GM12878 (cell line): ENCODE data around the gene TTLL11.

Source experiments
- BRCA1 ChIP-seq: IDR thresholded peaks from 2 replicates; pipeline ENCODE4 v1.6.1; 2011; ENCODE audit warnings: low read depth, low read length, improper control_type of control experiment
- CBX3 ChIP-seq: fragments of 200-600 bp; sonication (generic); IDR thresholded peaks from 2 replicates; pipeline ENCODE4 v1.6.1; 2016; ENCODE audit warnings: low read depth, borderline replicate concordance
- CHD4 ChIP-seq: fragments of 200-600 bp; sonication (generic); IDR thresholded peaks from 2 replicates; pipeline ENCODE4 v1.6.1; 2016; ENCODE audit warnings: mild to moderate bottlenecking
- E4F1 ChIP-seq: fragments of 450-650 bp; IDR thresholded peaks from 2 replicates; pipeline ENCODE4 v1.6.1; 2018; ENCODE audit warnings: borderline replicate concordance, mild to moderate bottlenecking; ENCODE audit not compliant: partially characterized antibody
- FOS ChIP-seq: IDR thresholded peaks from 3 replicates; pipeline ENCODE4 v1.6.1; 2011; ENCODE audit warnings: borderline replicate concordance; ENCODE audit not compliant: insufficient read length; ENCODE audit errors: extremely low read depth
- NRF1 ChIP-seq: conservative IDR thresholded peaks from 2 replicates; pipeline ENCODE4 v1.6.1; 2011; ENCODE audit warnings: mild to moderate bottlenecking, low read depth, low read length, improper control_type of control experiment
- RFX5 ChIP-seq: IDR thresholded peaks from 2 replicates; pipeline ENCODE4 v1.6.1; 2011; ENCODE audit warnings: low read depth, low read length, improper control_type of control experiment
- SP1 ChIP-seq: IDR thresholded peaks from one replicate; pipeline ENCODE4 v1.6.1; 2011; ENCODE audit warnings: low read depth, low read length
- USF2 ChIP-seq: IDR thresholded peaks from 2 replicates; pipeline ENCODE4 v1.6.1; 2011; ENCODE audit warnings: low read depth, low read length, improper control_type of control experiment, borderline replicate concordance
- ZBTB40 ChIP-seq: fragments of 450-650 bp; IDR thresholded peaks from 2 replicates; pipeline ENCODE4 v1.6.1; 2016; ENCODE audit warnings: mild to moderate bottlenecking, moderate library complexity, borderline replicate concordance

DNA sequence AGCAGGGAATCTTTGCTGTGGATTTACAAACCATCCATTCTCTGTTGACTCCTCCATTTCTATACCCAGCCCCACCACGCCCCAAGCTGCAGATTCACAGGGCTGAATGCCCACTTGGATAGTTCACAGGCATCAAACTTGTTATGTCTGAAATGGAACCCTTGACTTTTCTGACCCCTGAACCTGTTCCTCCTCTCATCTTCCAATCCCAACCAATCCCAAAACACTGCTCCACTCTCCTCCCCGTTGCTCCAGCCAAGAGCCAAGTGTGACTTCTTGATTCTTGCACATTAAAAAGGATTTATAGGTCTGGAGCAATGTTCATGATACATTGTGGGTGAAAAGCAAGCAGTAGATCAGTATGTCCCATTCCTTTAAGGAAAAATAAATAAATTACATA lies 296.0 kb downstream of the TTLL11 start:
- TF ChIP-seq FOS (no peak), ZBTB40 (no peak), BRCA1 (no peak), CHD4 (no peak), CBX3 (no peak), RFX5 (no peak), E4F1 (no peak), USF2 (no peak), NRF1 (no peak), SP1 (no peak)
